ENCODE results near the gene SPSB1. TPM values are rescaled to one million over a fixed set of nuclear protein-coding genes. Genes with fewer than 3 reads are reported as not detected.

SPSB1 gene
- total RNA-seq, 6 experiments from 2014 or later = 7.7 to 121 (median 37.0) TPM

GRCh38 chr1:9281071-9281827 lies 11.4 kb upstream of the SPSB1 start:
- DNase-seq (peak in 2 of 3 donors; percentile 19 to 35), ATAC-seq (peak in 2 of 4 donors; percentile 15 to 27)

GRCh38 chr1:9281908-9282695 lies 10.6 kb upstream of the SPSB1 start:
- 57% methylated on average over 3 of the region's 12 CpGs for WGBS (ENCODE audit: insufficient coverage, low coverage, low lambda C conversion rate, missing lambda C conversion rate)
- H3K9me3 ChIP-seq = no peaks in the 10 kb centered on the region
- no peaks in the 10 kb centered on the region for H3K27me3 ChIP-seq
- ATAC-seq (peak in 3 of 4 donors; percentile 3 to 15 (median 11)), DNase-seq (peak in 2 of 3 donors; percentile 14 to 40)
- intact Hi-C loops (cut with DNase I) = loop anchor here in 1 of 2 donors (10.0 kb wide), 1 partner anchor 193 kb away; no protein-coding TSS in a partner anchor
- TF ChIP-seq CTCF (IDR thresholded peaks at IDR 0.05) = no peak
- no peak for TF ChIP-seq POLR2A (IDR thresholded peaks at IDR 0.05)
- H3K4me1 ChIP-seq = no peaks in the 10 kb centered on the region
- no peak overlapping the region for H3K4me3 ChIP-seq
- no peak overlapping the region for H3K27ac ChIP-seq
- no peaks in the 10 kb centered on the region for H3K36me3 ChIP-seq

More at GRCh38 chr1:9281071-9281827, 11.4 kb upstream of the SPSB1 start:
- intact Hi-C loops (cut with DNase I) = loop anchor here in 1 of 2 donors (10.0 kb wide), 1 partner anchor 194 kb away; no protein-coding TSS in a partner anchor
- Histone ChIP-seq H3K36me3 (no peaks in the 10 kb centered on the region), H3K27me3 (no peaks in the 10 kb centered on the region), H3K9me3 (no peaks in the 10 kb centered on the region), H3K4me1 (no peaks in the 10 kb centered on the region), H3K4me3 (no peak overlapping the region), H3K27ac (no peak overlapping the region)
- 71% methylated on average over 9 of the region's 19 CpGs for WGBS (ENCODE audit: insufficient coverage, low coverage, low lambda C conversion rate, missing lambda C conversion rate)
- TF ChIP-seq POLR2A (IDR thresholded peaks at IDR 0.05) = no peak

- Histone ChIP-seq H3K27me3 (no peaks in the 10 kb centered on the region), H3K4me1 (no peaks in the 10 kb centered on the region), H3K36me3 (no peaks in the 10 kb centered on the region), H3K27ac (no peak overlapping the region), H3K9me3 (no peaks in the 10 kb centered on the region), H3K4me3 (no peak overlapping the region)
- TF ChIP-seq POLR2A (IDR thresholded peaks at IDR 0.05) = no peak
- TF ChIP-seq CTCF (IDR thresholded peaks at IDR 0.05) = no peak
- intact Hi-C loops (cut with DNase I) = loop anchor here in 1 of 2 donors (10.0 kb wide), 1 partner anchor 192 kb away; no protein-coding TSS in a partner anchor
- ATAC-seq = no peak
- 18% methylated on average over 2 of the region's 4 CpGs for WGBS (ENCODE audit: insufficient coverage, low coverage, low lambda C conversion rate, missing lambda C conversion rate)
- peak in 2 of 3 donors; percentile 10 to 18 for DNase-seq
These were observed 10.1 kb upstream of the SPSB1 start for GRCh38 chr1:9282696-9282955.

GRCh38 chr1:9284061-9284460 lies 8.6 kb upstream of the SPSB1 start:
- no peaks in the 10 kb centered on the region for H3K4me1 ChIP-seq
- intact Hi-C loops (cut with DNase I) = loop anchor here in 1 of 2 donors (10.0 kb wide), 1 partner anchor 191 kb away; no protein-coding TSS in a partner anchor
- no peaks in the 10 kb centered on the region for H3K27me3 ChIP-seq
- no peak overlapping the region for H3K4me3 ChIP-seq
- TF ChIP-seq POLR2A (IDR thresholded peaks at IDR 0.05) (no peak), CTCF (IDR thresholded peaks at IDR 0.05) (no peak)
- no peak overlapping the region for H3K27ac ChIP-seq
- ATAC-seq (no peak), DNase-seq (peak in 1 of 3 donors; percentile 6)
- 90% methylated on average over 2 of the region's 2 CpGs for WGBS (ENCODE audit: insufficient coverage, low coverage, low lambda C conversion rate, missing lambda C conversion rate)
- peaks cover 0 to 7% (median 2%) of the 10 kb centered on the region in 4 donors for H3K9me3 ChIP-seq
- no peaks in the 10 kb centered on the region for H3K36me3 ChIP-seq

Measured in right lobe of liver (tissue), 6 donors.